ENCODE measurements around the gene ZNF302.

- TF ChIP-seq CTCF (IDR thresholded peaks at IDR 0.05) (no peak), POLR2A (IDR thresholded peaks at IDR 0.05) (no peak)
These were observed 35.2 kb upstream of the ZNF302 start for GRCh38 chr19:34642241-34642640.
